SK-N-SH (cell line): Measurements from ENCODE around the gene ALG11. TPM values are rescaled to one million over a fixed set of nuclear protein-coding genes. Genes with fewer than 3 reads are reported as not detected.

Experiments used
- CTCF ChIA-PET: fragments of 300-600, 350-600 bp; formaldehyde crosslinking; extraction: SDS; loops from one replicate; lab custom pipeline; 2021; lab: Yijun Ruan, JAX
- POLR2A ChIA-PET: fragments of 350-600 bp; sonication (Branson Sonifier 250); formaldehyde crosslinking; extraction: SDS; loops from one replicate; lab custom pipeline; 2020; ENCODE audit warnings: antibody characterized with exemption, inconsistent platforms; lab: Yijun Ruan, JAX
- DNase-seq: peaks from one replicate; pipeline ENCODE4 v3.0.0; 2012
- H2AFZ ChIP-seq: fragments of 200-600 bp; sonication (generic); 2 replicates; pipeline ENCODE4 v1.8.1; 2016; ENCODE audit warnings: antibody characterized with exemption, mild to moderate bottlenecking, low read depth
- H3F3A ChIP-seq: fragments of 200-600 bp; sonication (generic); replicated peaks from 2 replicates; pipeline ENCODE3; 2016; ENCODE audit warnings: antibody characterized with exemption, mild to moderate bottlenecking; ENCODE audit not compliant: insufficient read depth
- H3K27ac ChIP-seq, 2 experiments: fragments of 200-500 bp in 1 of 2; fragments of 200-600 bp in 1 of 2; sonication (Bioruptor generic) in 1 of 2; sonication (generic), shearing (Covaris generic) in 1 of 2; 2 replicates each; pipeline versions ENCODE4 v1.5.1 to v1.6.1; 2014 to 2016; ENCODE audit warnings: low read depth in 2 of 2, inconsistent platforms in 1 of 2, low read length in 1 of 2, mild to moderate bottlenecking in 1 of 2, mixed read lengths in 1 of 2
- H3K27me3 ChIP-seq: fragments of 200-600 bp; sonication (generic), shearing (Covaris generic); 2 replicates; pipeline ENCODE4 v1.6.1; 2016; ENCODE audit warnings: mixed run types; ENCODE audit not compliant: insufficient read depth
- H3K36me3 ChIP-seq, 2 experiments: fragments of 200-500 bp in 1 of 2; fragments of 200-600 bp in 1 of 2; sonication (Bioruptor generic) in 1 of 2; sonication (generic) in 1 of 2; replicated peaks in 1 of 2; 2 replicates each; pipeline versions ENCODE3 to v1.5.1; 2014 to 2016; ENCODE audit warnings: low read length in 1 of 2, mild to moderate bottlenecking in 1 of 2; ENCODE audit not compliant: insufficient read depth in 2 of 2, control insufficient read depth in 1 of 2
- H3K4me1 ChIP-seq, 2 experiments: fragments of 200-500 bp in 1 of 2; fragments of 200-600 bp in 1 of 2; sonication (Bioruptor generic) in 1 of 2; sonication (generic), shearing (Covaris generic) in 1 of 2; 2 replicates each; pipeline versions ENCODE4 v1.5.1 to v1.6.1; 2014 to 2016; ENCODE audit warnings: low read depth in 1 of 2, low read length in 1 of 2, mixed run types in 1 of 2; ENCODE audit not compliant: insufficient read depth in 2 of 2, control insufficient read depth in 1 of 2
- H3K4me2 ChIP-seq: fragments of 200-600 bp; sonication (generic), shearing (Covaris generic); 2 replicates; pipeline ENCODE4 v1.6.1; 2017; ENCODE audit warnings: mixed run types
- H3K4me3 ChIP-seq, 2 experiments: fragments of 200-500 bp in 1 of 2; fragments of 200-600 bp in 1 of 2; sonication (Bioruptor generic) in 1 of 2; sonication (generic), shearing (Covaris generic) in 1 of 2; 2 replicates each; pipeline versions ENCODE4 v1.5.1 to v1.8.1; 2014 to 2016; ENCODE audit warnings: low read depth in 2 of 2, inconsistent platforms in 1 of 2, low read length in 1 of 2, mild to moderate bottlenecking in 1 of 2, mixed read lengths in 1 of 2, moderate library complexity in 1 of 2
- H3K79me2 ChIP-seq: fragments of 200-600 bp; sonication (generic); 2 replicates; pipeline ENCODE4 v1.8.1; 2017; ENCODE audit warnings: mild to moderate bottlenecking; ENCODE audit not compliant: insufficient read depth
- H3K9ac ChIP-seq: fragments of 200-600 bp; sonication (generic); 2 replicates; pipeline ENCODE4 v1.6.1; 2017; ENCODE audit warnings: mixed run types
- H3K9me2 ChIP-seq: fragments of 200-600 bp; sonication (generic); 2 replicates; pipeline ENCODE4 v1.6.1; 2017; ENCODE audit warnings: mixed run types
- H3K9me3 ChIP-seq: fragments of 200-600 bp; sonication (generic); 2 replicates; pipeline ENCODE4 v1.6.1; 2017; ENCODE audit warnings: mixed run types, mild to moderate bottlenecking, moderate library complexity
- H4K20me1 ChIP-seq: fragments of 200-600 bp; sonication (generic); 2 replicates; pipeline ENCODE4 v1.6.1; 2017; ENCODE audit warnings: mild to moderate bottlenecking, mixed run types; ENCODE audit not compliant: insufficient read depth
- CHD2 ChIP-seq: fragments of 150-350 bp; IDR thresholded peaks from 2 replicates; pipeline ENCODE4 v1.6.1; 2018; ENCODE audit warnings: low read length; ENCODE audit not compliant: partially characterized antibody
- EZH2phosphoT487 ChIP-seq: fragments of 200-600 bp; sonication (generic); IDR thresholded peaks from 2 replicates; pipeline ENCODE4 v1.6.1; 2017; ENCODE audit warnings: low read depth, mixed run types, mild to moderate bottlenecking, antibody characterized with exemption, moderate library complexity, borderline replicate concordance
- GABPA ChIP-seq: IDR thresholded peaks from 2 replicates; pipeline ENCODE4 v1.4.0; 2012; ENCODE audit warnings: low read depth, mild to moderate bottlenecking
- GATA2 ChIP-seq: sonication (generic); formaldehyde crosslinking; IDR thresholded peaks from 2 replicates; pipeline ENCODE4 v1.5.0; 2020; ENCODE audit warnings: mild to moderate bottlenecking, missing genetic modification reagents
- MAX ChIP-seq: IDR thresholded peaks from 2 replicates; pipeline ENCODE4 v1.4.0; 2012; ENCODE audit warnings: low read depth
- RCOR1 ChIP-seq: fragments of 150-350 bp; IDR thresholded peaks from 2 replicates; pipeline ENCODE4 v1.6.1; 2017; ENCODE audit warnings: antibody characterized with exemption, low read length
- RXRA ChIP-seq: IDR thresholded peaks from 2 replicates; pipeline ENCODE4 v1.4.0; 2012; ENCODE audit warnings: low read depth, mild to moderate bottlenecking, borderline replicate concordance
- SIN3A ChIP-seq: IDR thresholded peaks from 2 replicates; pipeline ENCODE4 v1.6.1; 2012; ENCODE audit warnings: low read depth, mild to moderate bottlenecking, low read length, moderate library complexity, borderline replicate concordance
- TAF1 ChIP-seq: IDR thresholded peaks from 2 replicates; pipeline ENCODE4 v1.6.1; 2012; ENCODE audit warnings: low read depth, mild to moderate bottlenecking, low read length, moderate library complexity, borderline replicate concordance
- TCF12 ChIP-seq: IDR thresholded peaks from 2 replicates; pipeline ENCODE4 v1.4.0; 2012
- USF2 ChIP-seq: fragments of 150-350 bp; IDR thresholded peaks from 2 replicates; pipeline ENCODE4 v1.6.1; 2017; ENCODE audit warnings: antibody characterized with exemption, low read length, low read depth, borderline replicate concordance
- YY1 ChIP-seq: IDR thresholded peaks from 2 replicates; pipeline ENCODE4 v1.4.0; 2012; ENCODE audit warnings: low read depth, mild to moderate bottlenecking
- ZBTB33 ChIP-seq: IDR thresholded peaks from 2 replicates; pipeline ENCODE4 v1.4.0; 2012; ENCODE audit warnings: low read depth, borderline replicate concordance
- WGBS: methylation state at CpG from one replicate; pipeline ENCODE4 v1.1.6; 2017; ENCODE audit warnings: low lambda C conversion rate; 5-methylcytosine and 5-hydroxymethylcytosine counted together
- polyA plus RNA-seq, 3 experiments: library from polyadenylated mRNA; depleted of rRNA; stranded (reverse); fragments of >200 nt; gene quantifications; 2 replicates each; pipeline ENCODE4 v1.2.3, GENCODE V29; 2012
- TF ChIP-seq, protein P1 (sequence below): IDR thresholded peaks from 2 replicates; pipeline ENCODE4; 2012
- TF ChIP-seq, protein P2 (sequence below): IDR thresholded peaks from 2 replicates; pipeline ENCODE4 v1.6.1; 2012; ENCODE audit warnings: mild to moderate bottlenecking, low read depth, low read length, moderate library complexity

The ALG11 gene
- polyA plus RNA-seq, 1 of the 3 experiments (the other 2 are of a cell fraction), result 5.0 TPM

- Histone ChIP-seq H3K4me2 (no peak overlapping the region), H3K27me3 (no peaks in the 10 kb centered on the region), H3K27ac (no peak overlapping the region), H3F3A (no peaks in the 10 kb centered on the region), H3K4me3 (no peak overlapping the region), H3K4me1 (no peaks in the 10 kb centered on the region; a peak in 1 of 4 replicates), H3K36me3 (no peaks in the 10 kb centered on the region), H3K9me2 (no peaks in the 10 kb centered on the region), H3K79me2 (no peaks in the 10 kb centered on the region), H2AFZ (no peak overlapping the region), H4K20me1 (no peaks in the 10 kb centered on the region), H3K9me3 (no peaks in the 10 kb centered on the region), H3K9ac (no peak overlapping the region)
- 49% methylated on average over 8 of the region's 8 CpGs for WGBS
- POLR2A ChIA-PET, result no interaction called here
- TF ChIP-seq YY1, result no peak
- no peak for TF ChIP-seq EZH2phosphoT487
- TF ChIP-seq RCOR1, result no peak
- TF ChIP-seq ZBTB33, result no peak
- TF ChIP-seq, protein P1, sequence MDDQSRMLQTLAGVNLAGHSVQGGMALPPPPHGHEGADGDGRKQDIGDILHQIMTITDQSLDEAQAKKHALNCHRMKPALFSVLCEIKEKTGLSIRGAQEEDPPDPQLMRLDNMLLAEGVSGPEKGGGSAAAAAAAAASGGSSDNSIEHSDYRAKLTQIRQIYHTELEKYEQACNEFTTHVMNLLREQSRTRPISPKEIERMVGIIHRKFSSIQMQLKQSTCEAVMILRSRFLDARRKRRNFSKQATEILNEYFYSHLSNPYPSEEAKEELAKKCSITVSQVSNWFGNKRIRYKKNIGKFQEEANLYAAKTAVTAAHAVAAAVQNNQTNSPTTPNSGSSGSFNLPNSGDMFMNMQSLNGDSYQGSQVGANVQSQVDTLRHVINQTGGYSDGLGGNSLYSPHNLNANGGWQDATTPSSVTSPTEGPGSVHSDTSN, result no peak
- TF ChIP-seq USF2, result no peak
- no peak for TF ChIP-seq TCF12
- TF ChIP-seq GATA2 (CRISPR knock-in tag), result no peak
- no peak for TF ChIP-seq GABPA
- no peak for TF ChIP-seq SIN3A
- no peak for TF ChIP-seq TAF1
- no peak for TF ChIP-seq RXRA
- no peak for TF ChIP-seq CHD2
- no peak for TF ChIP-seq MAX
- TF ChIP-seq, protein P2, sequence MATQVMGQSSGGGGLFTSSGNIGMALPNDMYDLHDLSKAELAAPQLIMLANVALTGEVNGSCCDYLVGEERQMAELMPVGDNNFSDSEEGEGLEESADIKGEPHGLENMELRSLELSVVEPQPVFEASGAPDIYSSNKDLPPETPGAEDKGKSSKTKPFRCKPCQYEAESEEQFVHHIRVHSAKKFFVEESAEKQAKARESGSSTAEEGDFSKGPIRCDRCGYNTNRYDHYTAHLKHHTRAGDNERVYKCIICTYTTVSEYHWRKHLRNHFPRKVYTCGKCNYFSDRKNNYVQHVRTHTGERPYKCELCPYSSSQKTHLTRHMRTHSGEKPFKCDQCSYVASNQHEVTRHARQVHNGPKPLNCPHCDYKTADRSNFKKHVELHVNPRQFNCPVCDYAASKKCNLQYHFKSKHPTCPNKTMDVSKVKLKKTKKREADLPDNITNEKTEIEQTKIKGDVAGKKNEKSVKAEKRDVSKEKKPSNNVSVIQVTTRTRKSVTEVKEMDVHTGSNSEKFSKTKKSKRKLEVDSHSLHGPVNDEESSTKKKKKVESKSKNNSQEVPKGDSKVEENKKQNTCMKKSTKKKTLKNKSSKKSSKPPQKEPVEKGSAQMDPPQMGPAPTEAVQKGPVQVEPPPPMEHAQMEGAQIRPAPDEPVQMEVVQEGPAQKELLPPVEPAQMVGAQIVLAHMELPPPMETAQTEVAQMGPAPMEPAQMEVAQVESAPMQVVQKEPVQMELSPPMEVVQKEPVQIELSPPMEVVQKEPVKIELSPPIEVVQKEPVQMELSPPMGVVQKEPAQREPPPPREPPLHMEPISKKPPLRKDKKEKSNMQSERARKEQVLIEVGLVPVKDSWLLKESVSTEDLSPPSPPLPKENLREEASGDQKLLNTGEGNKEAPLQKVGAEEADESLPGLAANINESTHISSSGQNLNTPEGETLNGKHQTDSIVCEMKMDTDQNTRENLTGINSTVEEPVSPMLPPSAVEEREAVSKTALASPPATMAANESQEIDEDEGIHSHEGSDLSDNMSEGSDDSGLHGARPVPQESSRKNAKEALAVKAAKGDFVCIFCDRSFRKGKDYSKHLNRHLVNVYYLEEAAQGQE, result no peak
- DNase-seq, result no peak
- CTCF ChIA-PET, result interaction anchor here (3.8 kb wide), 1 partner anchor 130 kb away, joined by 35 read pairs; the partner anchor contains the start of gene NEK5
Measured at GRCh38 chr13:51997641-51998330, 14.4 kb upstream of the ALG11 start.
